Sigmoid colon (tissue), 7 donors: ENCODE results near the gene SH3TC1. TPM values are rescaled to one million over a fixed set of nuclear protein-coding genes. Genes with fewer than 3 reads are reported as not detected.

ENCODE experiments used
- DNase-seq: peaks from one replicate; pipeline ENCODE4 v3.0.0-alpha.2; 2019
- H3K27ac ChIP-seq, 4 donors: fragments of 200-600 bp; sonication (generic); one replicate each; pipeline ENCODE4 v1.5.1; 2016 to 2019; ENCODE audit warnings: mild to moderate bottlenecking in 1 of 4
- H3K27me3 ChIP-seq, 3 donors: fragments of 200-600 bp; sonication (generic); one replicate each; pipeline ENCODE4 v1.5.1; 2019; ENCODE audit warnings: mild to moderate bottlenecking in 1 of 3
- H3K36me3 ChIP-seq, 4 donors: fragments of 200-600 bp; sonication (generic); one replicate each; pipeline ENCODE4 v1.5.1; 2016 to 2019
- H3K4me1 ChIP-seq, 4 donors: fragments of 200-600 bp; sonication (generic); one replicate each; pipeline ENCODE4 v1.5.1; 2017 to 2019
- H3K4me3 ChIP-seq, 4 donors: fragments of 200-600 bp; sonication (generic); one replicate each; pipeline ENCODE4 v1.5.1; 2017 to 2019; ENCODE audit warnings: mild to moderate bottlenecking in 2 of 4, moderate library complexity in 1 of 4
- H3K9me3 ChIP-seq, 4 donors: fragments of 200-600 bp in 3 of 4; sonication (generic) in 3 of 4; one replicate each; pipeline versions ENCODE4 v1.5.1 to v1.6.1; 2013 to 2019
- CTCF ChIP-seq, 4 experiments: fragments of 450-650 bp in 3 of 4; fragments of 200-600 bp in 1 of 4; IDR thresholded peaks; one replicate each; pipeline ENCODE4 v1.5.1; 2016 to 2019; ENCODE audit warnings: antibody characterized with exemption in 4 of 4, mild to moderate bottlenecking in 3 of 4, moderate library complexity in 2 of 4
- EP300 ChIP-seq, 4 donors: sonication (generic); formaldehyde crosslinking; IDR thresholded peaks; one replicate each; pipeline ENCODE4 v1.6.1; 2017; ENCODE audit warnings: antibody characterized with exemption in 4 of 4
- POLR2A ChIP-seq, 2 donors: fragments of 450-650 bp; IDR thresholded peaks; one replicate each; pipeline ENCODE4 v1.6.1; 2016; ENCODE audit warnings: antibody characterized with exemption in 2 of 2, mild to moderate bottlenecking in 2 of 2, moderate library complexity in 2 of 2
- POLR2AphosphoS5 ChIP-seq, 4 donors: sonication (generic); formaldehyde crosslinking; IDR thresholded peaks; one replicate each; pipeline ENCODE4 v1.6.1; 2017; ENCODE audit warnings: antibody characterized with exemption in 4 of 4
- WGBS, 2 donors: extraction: QIAGEN DNeasy Blood & Tissue Kit; methylation state at CpG; one replicate each; pipeline ENCODE4 v1.1.7; 2013; 5-methylcytosine and 5-hydroxymethylcytosine counted together
- intact Hi-C: fragments of 100-400 bp; cut with DNase I; formaldehyde crosslinking; loops from one replicate; pipeline ENCODE4 v1.15.1; 2023
- polyA plus RNA-seq, 3 donors: library from polyadenylated mRNA; stranded (reverse); fragments of 200-250 nt; gene quantifications; one replicate each; pipeline ENCODE4 v1.2.3, GENCODE V29; 2013
- total RNA-seq, 4 donors: library from RNA; depleted of rRNA; stranded (reverse); fragments of >200 nt; gene quantifications; one replicate each; pipeline ENCODE4 v1.1.0, GENCODE V29; 2016
- donor health status: healthy with polysubstance abuse.
- donor health status: Bipolar disorder and iron deficiency.
- donor health status: healthy.

SH3TC1 gene
- total and polyA plus RNA-seq, 7 donors = 3.0 to 24.4 (median 7.8) TPM

- H3K4me1 ChIP-seq = no peaks in the 10 kb centered on the region
- WGBS, 2 donors = 86 to 88% methylated on average over 24 of the region's 24 CpGs
- no peak for DNase-seq
- H3K4me3 ChIP-seq = no peak overlapping the region
- H3K27ac ChIP-seq = no peak overlapping the region
- no peaks in the 10 kb centered on the region for H3K9me3 ChIP-seq
- H3K27me3 ChIP-seq = no peaks in the 10 kb centered on the region
- intact Hi-C loops = no loop called here
- no peak for TF ChIP-seq CTCF (IDR thresholded peaks at IDR 0.05)
- TF ChIP-seq POLR2AphosphoS5 (IDR thresholded peaks at IDR 0.05) = no peak
- TF ChIP-seq EP300 (IDR thresholded peaks at IDR 0.05) = no peak
- no peak for TF ChIP-seq POLR2A (IDR thresholded peaks at IDR 0.05)
- no peaks in the 10 kb centered on the region for H3K36me3 ChIP-seq
Observed at GRCh38 chr4:8236106-8236919, 37.2 kb downstream of the SH3TC1 start.

GRCh38 chr4:8236920-8237195, 37.8 kb downstream of the SH3TC1 start:
- WGBS, 2 donors = 93% methylated on average over 9 of the region's 9 CpGs
- H3K27me3 ChIP-seq = no peaks in the 10 kb centered on the region

GRCh38 chr4:8237256-8237989, 38.3 kb downstream of the SH3TC1 start:
- DNase-seq = no peak
- H3K4me1 ChIP-seq = peaks cover 0 to 6% (median 5%) of the 10 kb centered on the region in 4 donors
- no peak overlapping the region for H3K27ac ChIP-seq
- H3K4me3 ChIP-seq = no peak overlapping the region
- no peaks in the 10 kb centered on the region for H3K36me3 ChIP-seq
- intact Hi-C loops = no loop called here
- no peak for TF ChIP-seq POLR2AphosphoS5 (IDR thresholded peaks at IDR 0.05)
- no peak for TF ChIP-seq CTCF (IDR thresholded peaks at IDR 0.05)
- no peak for TF ChIP-seq EP300 (IDR thresholded peaks at IDR 0.05)
- TF ChIP-seq POLR2A (IDR thresholded peaks at IDR 0.05) = no peak
- no peaks in the 10 kb centered on the region for H3K9me3 ChIP-seq
- H3K27me3 ChIP-seq = no peaks in the 10 kb centered on the region
- WGBS, 2 donors = 93 to 95% methylated on average over 29 of the region's 29 CpGs

More at GRCh38 chr4:8236920-8237195, 37.8 kb downstream of the SH3TC1 start:
- Histone ChIP-seq H3K9me3 (no peaks in the 10 kb centered on the region), H3K4me1 (peaks cover 0 to under 1% (median 0%) of the 10 kb centered on the region in 4 donors), H3K27ac (no peak overlapping the region), H3K36me3 (no peaks in the 10 kb centered on the region), H3K4me3 (no peak overlapping the region)
- TF ChIP-seq POLR2AphosphoS5 (IDR thresholded peaks at IDR 0.05) = no peak
- no peak for TF ChIP-seq EP300 (IDR thresholded peaks at IDR 0.05)
- TF ChIP-seq POLR2A (IDR thresholded peaks at IDR 0.05) = no peak
- no peak for TF ChIP-seq CTCF (IDR thresholded peaks at IDR 0.05)
- no peak for DNase-seq
- intact Hi-C loops = no loop called here

GRCh38 chr4:8238036-8238511, 39.0 kb downstream of the SH3TC1 start:
- intact Hi-C loops = no loop called here
- TF ChIP-seq POLR2A (IDR thresholded peaks at IDR 0.05) (no peak), CTCF (IDR thresholded peaks at IDR 0.05) (no peak), POLR2AphosphoS5 (IDR thresholded peaks at IDR 0.05) (no peak), EP300 (IDR thresholded peaks at IDR 0.05) (no peak)

More at GRCh38 chr4:8238036-8238511, 39.0 kb downstream of the SH3TC1 start:
- no peak overlapping the region for H3K27ac ChIP-seq
- no peaks in the 10 kb centered on the region for H3K9me3 ChIP-seq
- no peaks in the 10 kb centered on the region for H3K27me3 ChIP-seq
- no peak overlapping the region for H3K4me3 ChIP-seq
- peaks cover 0 to 12% (median 11%) of the 10 kb centered on the region in 4 donors for H3K4me1 ChIP-seq
- H3K36me3 ChIP-seq = no peaks in the 10 kb centered on the region
- DNase-seq = no peak
- WGBS, 2 donors = 38 to 64% methylated on average over 14 of the region's 14 CpGs
